GM12872 (cell line): ENCODE measurements around the gene MAP3K2.

Source experiments
- TF ChIP-seq, protein P1 (sequence below): IDR thresholded peaks from 3 replicates; pipeline ENCODE4 v1.5.1; 2011; ENCODE audit warnings: low read depth, mild to moderate bottlenecking, low read length, moderate library complexity; ENCODE audit not compliant: insufficient read depth

The MAP3K2 gene

DNA sequence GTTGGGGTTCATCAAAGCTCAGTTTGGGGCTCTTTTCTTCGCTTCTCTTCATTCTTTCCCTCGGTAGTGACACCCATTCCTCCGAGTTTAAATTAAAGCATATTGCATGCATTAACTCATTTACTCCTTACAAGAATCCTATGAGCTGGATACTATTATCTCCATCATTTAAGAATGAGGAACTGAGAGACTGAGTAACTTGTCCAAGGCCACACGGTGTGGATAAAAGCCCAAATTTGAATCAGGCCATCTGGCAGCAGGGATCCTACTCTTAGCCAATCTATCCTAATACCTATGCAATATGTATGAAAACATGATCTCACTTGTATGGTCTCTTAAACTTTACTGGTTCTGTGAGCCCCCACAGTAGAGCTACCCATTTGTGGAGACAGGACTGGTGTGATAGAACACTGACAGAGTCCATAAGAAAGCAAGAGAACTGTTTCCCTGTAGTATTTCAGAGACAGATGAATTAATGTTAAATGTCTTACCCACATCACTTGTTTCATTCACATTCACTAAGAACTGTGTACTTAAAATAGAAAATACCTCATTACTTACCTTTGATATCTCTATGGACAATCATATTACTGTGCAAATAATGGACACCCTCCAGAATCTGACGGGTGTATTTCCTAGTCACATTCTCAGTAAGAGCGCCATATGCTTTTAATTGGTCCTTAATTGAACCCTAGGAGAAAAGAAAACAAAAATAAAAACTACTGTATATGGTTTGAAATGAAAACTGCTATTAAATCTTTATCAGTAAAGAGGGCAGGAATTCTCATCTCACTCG is 73.4 kb downstream of the MAP3K2 start:
- TF ChIP-seq, protein P1, sequence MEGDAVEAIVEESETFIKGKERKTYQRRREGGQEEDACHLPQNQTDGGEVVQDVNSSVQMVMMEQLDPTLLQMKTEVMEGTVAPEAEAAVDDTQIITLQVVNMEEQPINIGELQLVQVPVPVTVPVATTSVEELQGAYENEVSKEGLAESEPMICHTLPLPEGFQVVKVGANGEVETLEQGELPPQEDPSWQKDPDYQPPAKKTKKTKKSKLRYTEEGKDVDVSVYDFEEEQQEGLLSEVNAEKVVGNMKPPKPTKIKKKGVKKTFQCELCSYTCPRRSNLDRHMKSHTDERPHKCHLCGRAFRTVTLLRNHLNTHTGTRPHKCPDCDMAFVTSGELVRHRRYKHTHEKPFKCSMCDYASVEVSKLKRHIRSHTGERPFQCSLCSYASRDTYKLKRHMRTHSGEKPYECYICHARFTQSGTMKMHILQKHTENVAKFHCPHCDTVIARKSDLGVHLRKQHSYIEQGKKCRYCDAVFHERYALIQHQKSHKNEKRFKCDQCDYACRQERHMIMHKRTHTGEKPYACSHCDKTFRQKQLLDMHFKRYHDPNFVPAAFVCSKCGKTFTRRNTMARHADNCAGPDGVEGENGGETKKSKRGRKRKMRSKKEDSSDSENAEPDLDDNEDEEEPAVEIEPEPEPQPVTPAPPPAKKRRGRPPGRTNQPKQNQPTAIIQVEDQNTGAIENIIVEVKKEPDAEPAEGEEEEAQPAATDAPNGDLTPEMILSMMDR = no peak

- TF ChIP-seq, protein P1 = no peak
Measured at GRCh38 chr2:127313406-127313805, 74.4 kb downstream of the MAP3K2 start.

GRCh38 chr2:127310980-127311379 is 76.8 kb downstream of the MAP3K2 start:
- TF ChIP-seq, protein P1 = no peak

- TF ChIP-seq, protein P1 = no peak
Measured at GRCh38 chr2:127309468-127309867, 78.3 kb downstream of the MAP3K2 start.

GRCh38 chr2:127308586-127309138 is 79.1 kb downstream of the MAP3K2 start:
- TF ChIP-seq, protein P1 = no peak

DNA sequence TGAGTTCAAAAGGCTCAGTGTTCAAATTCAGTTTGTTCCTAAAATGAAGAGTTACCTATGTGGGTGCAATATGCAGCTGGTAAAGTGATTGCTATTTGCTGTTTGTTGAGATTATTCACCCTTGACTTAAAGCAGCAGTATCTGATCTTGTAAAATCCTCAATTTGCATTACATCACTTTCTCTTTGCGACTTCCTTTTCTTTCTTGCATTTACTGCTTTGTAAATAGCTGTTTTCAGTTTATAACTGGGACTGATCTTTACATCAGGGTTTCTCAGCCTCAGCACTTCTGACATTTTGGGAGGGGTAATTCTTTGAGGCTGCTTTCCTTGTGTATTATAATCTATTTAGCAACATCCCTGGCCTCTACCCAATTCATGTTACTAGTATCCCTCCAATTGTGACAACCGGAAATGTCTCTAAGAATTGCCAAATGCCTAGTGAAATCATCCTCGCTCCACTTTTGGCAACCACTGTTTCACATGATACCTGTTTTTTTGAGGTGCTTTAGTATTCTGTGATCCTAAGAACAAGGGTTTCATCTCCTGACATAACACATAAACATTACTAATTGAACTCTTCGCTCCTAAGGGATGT is 81.7 kb downstream of the MAP3K2 start:
- TF ChIP-seq, protein P1 = no peak

DNA sequence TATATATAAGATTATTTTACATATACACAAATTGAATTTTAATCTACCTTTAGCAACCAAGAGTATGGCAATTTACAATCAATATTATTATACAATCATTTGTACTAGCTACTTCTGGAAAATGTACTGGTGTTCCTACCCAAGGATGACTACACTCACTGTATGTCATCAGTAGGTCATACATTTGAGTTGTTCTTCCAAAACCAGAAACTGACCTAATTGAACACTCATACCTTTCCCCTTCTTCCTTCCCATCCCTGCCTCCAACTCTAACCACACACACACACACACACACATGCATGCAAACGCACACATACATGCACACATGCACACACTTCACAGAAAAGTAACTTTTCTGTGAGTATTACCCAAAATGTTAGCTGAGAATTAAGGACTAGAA is 85.6 kb downstream of the MAP3K2 start:
- TF ChIP-seq, protein P1 = no peak
